Stimulated activated CD4-positive, alpha-beta T cell treated with anti-CD3 and anti-CD28 coated beads, Interleukin-4, amount 100 ng/mL, for 1 hour (primary cell): ENCODE data around the gene SPATA25.
"Not testable (repeated sequence)": the region's sequence is repeated elsewhere in the genome, so short reads cannot be mapped to it uniquely, and the experiment has no call there.

Experiments
- DNase-seq: peaks from one replicate; pipeline ENCODE4 v3.0.0-alpha.2; 2020

The SPATA25 gene, protein sequence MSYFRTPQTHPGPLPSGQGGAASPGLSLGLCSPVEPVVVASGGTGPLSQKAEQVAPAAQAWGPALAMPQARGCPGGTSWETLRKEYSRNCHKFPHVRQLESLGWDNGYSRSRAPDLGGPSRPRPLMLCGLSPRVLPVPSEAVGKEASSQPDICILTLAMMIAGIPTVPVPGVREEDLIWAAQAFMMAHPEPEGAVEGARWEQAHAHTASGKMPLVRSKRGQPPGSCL

DNA sequence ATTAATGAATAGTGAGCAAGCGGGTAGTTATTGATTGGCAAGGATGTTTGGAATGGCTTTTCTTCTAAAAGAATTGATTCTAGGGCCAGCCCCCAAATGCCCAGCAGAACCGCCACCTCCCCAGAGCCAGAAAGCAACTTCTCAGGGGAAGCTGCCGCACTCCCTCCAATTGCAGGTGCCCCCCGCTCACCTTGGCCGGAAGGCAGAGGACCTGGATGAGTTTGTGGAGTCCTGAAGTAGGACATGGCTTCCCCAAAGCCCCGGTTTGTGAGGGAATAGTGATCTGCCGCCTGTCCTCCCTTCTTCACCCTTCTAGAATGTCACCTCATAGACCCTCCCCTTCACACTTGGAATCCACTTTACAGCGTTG lies at the start of gene SPATA25:
SPATA25 (minus strand) TSS at position 277 of the 370 bp plus-strand sequence; CDS start at position 245, 32 bp downstream.
- DNase-seq: no peak

GRCh38 chr20:45935416-45936046 lies 48.1 kb upstream of the SPATA25 start:
- DNase-seq: no peak

DNA sequence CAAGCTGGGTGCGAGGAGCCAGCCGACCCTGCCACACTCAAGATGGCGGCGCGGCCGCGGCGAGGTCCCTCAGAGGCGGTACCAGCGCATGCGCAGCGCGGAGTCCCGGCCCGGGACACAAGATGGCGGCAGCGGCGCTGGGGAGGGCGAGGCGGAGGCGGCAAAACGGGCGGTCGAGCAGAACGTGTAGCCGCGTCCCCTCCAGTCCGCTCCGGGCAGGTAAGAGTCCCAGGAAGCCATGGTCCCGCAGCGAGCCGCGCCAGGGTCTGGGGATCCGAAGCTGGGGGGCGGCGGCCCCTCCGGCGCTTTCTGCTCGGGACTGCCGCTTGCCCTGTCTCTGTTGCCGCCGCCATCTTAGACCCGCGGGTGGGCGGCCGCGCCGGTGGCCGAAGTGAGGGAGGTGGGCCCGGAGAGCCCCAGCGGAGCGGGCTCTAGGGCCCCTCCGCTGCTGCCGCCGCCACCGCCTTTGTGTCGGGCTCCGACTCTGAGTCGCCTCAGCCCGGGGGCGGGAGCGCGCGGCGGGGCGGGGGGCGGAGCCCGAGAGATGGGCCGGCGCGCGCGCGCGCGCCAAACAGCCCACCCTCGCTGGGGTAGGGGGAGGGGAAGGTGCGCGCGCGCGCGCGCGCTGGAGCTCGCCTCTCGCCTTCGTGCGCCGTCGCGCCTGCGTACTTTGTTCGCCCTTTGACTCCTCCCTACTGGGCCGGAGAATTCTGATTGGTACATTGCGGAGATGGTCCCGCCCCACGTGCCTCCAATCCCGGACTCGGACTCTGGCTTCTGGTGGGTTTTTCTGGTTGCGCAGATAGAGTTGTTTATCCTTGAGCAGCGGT lies 47.4 kb upstream of the SPATA25 start, which contains the start of gene PCIF1:
PCIF1 (plus strand) TSS at position 98 of the 830 bp plus-strand sequence. CDS start 4,317 bp downstream, outside the sequence.
- peak; percentile 98 for DNase-seq

DNA sequence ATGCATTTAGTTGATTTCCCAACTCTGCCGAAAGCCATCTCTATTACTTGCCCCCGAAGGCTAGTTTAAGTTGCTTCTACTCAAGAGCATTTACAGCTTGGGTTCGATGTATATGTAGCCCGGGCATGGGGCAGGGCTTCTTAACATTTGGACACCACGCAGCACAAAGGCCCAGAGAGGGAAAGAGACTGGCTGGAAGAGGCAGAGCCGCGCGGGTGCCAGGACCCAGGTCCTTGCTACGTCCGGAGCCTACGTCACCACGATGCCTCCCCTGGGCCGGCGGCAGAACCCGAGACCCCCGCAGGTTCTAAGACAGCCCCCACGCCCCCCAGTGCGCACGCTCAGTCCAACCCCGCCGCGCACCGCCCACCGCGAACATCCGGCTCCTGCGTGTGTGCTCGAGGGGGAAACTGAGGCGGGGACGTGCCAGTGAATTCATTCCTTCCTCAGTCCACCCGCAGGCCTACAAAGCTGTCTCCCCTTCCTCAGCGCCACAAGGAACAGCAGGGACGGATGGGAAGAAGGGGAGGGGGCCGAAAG lies 46.7 kb upstream of the SPATA25 start:
- DNase-seq: no peak

- DNase-seq: peak; percentile 50
Observed at GRCh38 chr20:45933266-45934045, 46.0 kb upstream of the SPATA25 start.

DNA sequence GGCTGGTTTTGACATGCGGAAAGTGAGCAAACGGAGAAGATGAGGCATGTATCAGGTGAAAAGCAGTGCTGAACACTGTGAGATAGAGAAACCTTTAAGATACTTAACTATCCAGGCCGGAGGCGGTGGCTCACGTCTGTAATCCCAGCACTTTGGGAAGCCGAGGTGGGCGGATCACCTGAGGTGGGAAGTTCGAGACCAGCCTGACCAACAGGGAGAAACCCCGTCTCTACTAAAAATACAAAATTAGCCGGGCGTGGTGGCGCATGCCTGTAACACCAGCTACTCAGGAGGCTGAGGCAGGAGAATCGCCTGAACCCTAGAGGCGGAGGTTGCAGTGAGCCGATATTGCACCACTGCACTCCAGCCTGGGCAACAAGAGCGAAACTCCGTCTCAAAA lies 44.3 kb upstream of the SPATA25 start:
- DNase-seq: not testable (repeated sequence)

DNA sequence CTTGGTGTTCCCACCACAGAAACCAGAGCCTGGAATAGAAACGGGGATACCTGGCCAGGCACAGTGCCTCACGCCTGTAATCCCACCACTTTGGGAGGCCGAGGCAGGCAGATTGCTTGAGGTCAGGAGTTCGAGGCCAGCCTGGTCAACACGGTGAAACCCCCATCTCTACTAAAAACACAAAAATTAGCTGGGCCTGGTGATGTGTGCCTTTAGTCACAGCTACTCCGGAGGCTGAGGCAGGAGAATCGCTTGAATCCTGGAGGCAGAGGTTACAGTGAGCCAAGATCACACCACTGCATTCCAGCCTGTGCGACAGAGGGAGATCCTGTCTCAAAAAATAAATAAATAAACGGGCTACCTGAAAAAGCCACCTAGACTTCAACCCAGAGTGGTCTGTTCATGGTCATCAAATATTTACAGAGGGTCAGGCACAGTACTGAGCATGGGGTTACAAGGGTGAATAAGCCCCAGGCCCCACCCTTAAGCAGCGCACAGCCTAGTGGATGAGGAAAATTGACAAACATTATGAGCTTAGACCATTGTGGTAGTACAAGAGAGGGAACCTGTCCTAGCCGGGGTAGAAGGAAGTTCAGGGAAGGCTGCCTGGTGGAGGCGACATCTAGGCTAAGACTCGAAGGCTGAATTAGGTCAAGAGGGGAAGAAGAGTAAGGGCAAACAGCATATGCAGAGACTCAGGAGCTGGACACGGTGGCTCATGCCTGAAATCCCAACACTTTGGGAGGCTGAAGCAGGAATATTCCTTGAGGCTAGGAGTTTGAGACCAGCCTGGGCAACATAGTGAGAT lies 39.9 kb upstream of the SPATA25 start:
- DNase-seq: no peak

- DNase-seq: no peak
Observed at GRCh38 chr20:45926731-45927070, 39.3 kb upstream of the SPATA25 start.

DNA sequence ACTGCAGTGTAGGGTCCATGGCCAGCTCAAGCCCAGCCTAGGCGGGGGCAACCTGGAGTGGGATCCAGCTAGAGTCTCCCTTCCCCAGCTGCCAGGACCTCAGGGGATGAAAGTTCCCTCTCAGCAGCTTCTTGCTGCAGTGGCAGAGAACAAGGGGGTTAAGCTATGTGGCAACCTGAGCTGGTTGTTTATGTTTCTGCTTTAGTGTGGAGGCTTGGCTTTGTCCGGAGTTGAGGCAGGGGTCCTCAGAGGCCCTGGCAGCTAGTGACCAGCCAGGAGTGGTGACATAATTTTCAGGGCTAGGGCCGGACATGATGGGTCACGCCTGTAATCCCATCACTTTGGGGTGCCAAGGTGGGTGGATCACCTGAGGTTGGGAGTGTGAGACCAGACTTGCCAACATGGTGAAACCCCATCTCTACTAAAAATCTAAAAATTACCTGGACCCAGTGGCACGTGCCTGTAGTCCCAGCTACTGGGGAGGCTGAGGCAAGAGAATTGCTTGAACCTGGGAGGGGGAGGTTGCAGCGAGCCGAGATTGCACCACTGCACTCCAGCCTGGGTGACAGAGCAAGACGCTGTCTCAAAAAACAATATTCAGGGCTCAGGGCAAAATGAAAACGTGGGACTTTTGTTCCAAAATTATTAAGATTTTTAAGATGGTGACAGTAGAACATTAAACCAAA lies 38.5 kb upstream of the SPATA25 start:
- no peak for DNase-seq

DNA sequence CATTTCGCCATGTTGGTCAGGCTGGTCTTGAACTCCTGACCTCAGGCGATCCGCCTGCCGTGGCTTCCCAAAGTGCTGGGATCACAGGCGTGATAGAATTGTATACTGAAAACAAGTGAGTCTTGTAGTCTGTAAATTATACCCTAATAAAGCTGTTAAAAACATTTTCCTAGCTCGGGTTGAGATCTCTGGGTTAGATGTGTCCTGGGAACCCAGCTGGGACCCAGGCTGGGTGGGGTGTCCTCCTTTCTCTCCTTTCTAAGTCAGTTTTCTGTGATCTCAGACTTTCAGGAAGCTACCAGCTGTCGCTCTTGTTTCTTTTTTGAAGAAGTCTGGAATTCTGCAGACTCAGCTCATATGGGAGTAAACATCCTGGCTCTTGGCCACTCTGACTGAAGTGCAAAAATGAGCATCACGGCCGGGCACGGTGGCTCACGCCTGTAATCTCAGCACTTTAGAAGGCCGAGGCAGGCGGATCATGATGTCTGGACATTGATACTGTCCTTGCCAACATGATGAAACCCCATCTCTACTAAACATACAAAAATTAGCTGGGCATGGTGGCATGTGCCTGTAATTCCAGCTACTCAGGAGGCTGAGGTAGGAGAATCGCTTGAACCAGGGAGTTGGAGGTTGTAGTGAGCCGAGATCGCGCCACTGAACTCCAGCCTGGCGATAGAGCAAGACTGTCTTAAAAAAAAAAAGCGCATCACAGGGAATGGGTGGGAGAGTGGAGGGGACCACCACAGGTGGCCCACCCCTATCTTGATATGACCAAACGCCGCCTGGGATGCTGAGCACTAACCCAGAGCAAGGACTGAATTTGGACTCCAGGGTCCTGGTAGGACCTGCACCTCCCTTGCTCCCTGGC lies 37.2 kb upstream of the SPATA25 start:
- DNase-seq: no peak

DNA sequence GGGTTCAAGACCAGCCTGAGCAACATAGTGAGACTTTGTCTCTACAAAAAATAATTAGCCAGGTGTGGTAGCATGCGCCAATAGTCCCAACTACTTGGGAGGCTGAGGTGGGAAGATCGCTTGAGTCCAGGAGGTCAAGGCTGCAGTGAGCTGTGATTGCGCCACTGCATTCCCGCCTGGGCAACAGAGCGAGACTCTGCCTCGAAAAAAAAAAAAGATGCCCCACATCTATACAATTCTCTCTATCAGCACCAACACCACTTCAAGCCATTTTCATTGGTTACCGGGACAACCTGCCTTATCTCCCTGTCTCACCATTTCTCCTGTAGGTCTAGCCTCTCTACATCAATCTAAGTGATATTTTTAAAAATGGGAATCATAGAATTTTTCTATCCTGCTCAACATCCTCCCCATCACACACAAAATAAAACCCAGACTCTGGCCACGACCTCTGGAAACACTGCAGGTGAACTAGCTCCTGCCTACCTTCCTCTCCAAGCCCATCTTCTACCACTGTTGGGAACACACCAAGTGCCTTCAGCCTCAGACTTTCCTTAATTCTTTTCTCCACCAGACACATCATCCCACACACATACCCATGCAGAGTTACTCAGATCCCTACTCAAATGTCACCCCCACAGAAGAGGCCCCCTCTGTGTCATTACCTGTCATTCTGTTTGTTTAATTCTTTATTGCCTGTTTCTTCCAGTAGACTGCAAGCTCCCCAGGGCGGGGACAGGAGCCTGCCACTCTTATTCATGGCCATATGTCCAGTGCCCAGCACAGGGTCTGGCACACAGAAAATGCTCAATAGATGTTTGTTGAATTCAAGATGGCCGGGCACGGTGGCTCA lies 34.1 kb upstream of the SPATA25 start:
- no peak for DNase-seq

DNA sequence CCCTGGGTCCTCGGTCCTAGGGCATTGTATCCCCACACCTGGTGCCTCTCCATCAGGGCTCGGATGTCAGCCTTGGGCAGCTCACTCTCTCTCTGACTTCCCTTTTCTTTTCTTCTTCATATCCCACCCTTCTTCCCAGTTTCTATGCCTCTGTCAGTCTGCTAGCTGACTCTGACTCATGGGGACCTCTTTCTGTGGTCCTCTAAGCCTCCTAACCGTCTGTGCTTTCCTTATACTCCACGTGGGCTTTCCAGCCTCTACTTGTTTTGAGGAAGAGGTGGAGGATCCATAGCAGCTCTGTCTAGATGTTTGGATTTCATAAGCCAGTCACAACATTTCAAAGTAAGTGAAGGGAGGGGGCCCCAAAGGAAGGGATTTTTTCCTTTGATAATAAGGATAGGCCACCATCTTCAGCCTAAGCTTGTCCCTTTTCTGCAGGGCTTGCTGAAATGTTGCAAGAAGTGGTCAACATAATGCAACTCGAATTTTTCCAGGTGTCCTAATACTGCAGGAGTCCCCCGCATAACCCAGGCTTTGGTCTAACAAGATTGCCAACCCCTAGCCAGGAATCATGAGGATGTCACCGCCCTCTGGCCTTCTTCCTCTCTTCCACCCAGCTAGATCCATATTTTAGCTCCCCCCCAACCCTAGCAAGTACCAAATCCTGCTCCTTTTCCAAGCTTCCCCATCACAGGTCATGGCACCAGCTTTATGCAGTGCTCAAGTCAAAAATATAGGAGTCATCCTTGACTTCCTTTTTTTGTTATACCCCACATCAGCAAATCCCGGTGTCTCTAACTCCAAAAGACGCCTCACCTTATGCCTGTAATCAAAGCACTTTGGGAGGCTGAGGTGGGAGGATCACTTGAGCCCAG lies 33.3 kb upstream of the SPATA25 start:
- DNase-seq: no peak

- DNase-seq: no peak
Observed at GRCh38 chr20:45919542-45920399, 32.3 kb upstream of the SPATA25 start.

- no peak for DNase-seq
Observed at GRCh38 chr20:45918779-45919537, 31.5 kb upstream of the SPATA25 start.

- no peak for DNase-seq
Observed at GRCh38 chr20:45918182-45918737, 30.8 kb upstream of the SPATA25 start.

- no peak for DNase-seq
Observed at GRCh38 chr20:45917790-45918141, 30.3 kb upstream of the SPATA25 start.
